HepG2 (cell line): ENCODE measurements around the gene PRKCD.

ENCODE experiments used
- ESRRA ChIP-seq: sonication (generic); formaldehyde crosslinking; IDR thresholded peaks from 2 replicates; pipeline ENCODE4 v1.5.1; 2020; ENCODE audit warnings: mild to moderate bottlenecking, low read depth, missing genetic modification reagents
- EZH2 ChIP-seq: conservative IDR thresholded peaks from 2 replicates; pipeline ENCODE4 v1.6.1; 2012; ENCODE audit warnings: mild to moderate bottlenecking, low read depth, low read length, moderate library complexity
- JDP2 ChIP-seq: sonication (generic); formaldehyde crosslinking; IDR thresholded peaks from 2 replicates; pipeline ENCODE4 v1.8.1; 2022; ENCODE audit warnings: missing genetic modification reagents, borderline replicate concordance
- POLR2A ChIP-seq, 2 experiments: IDR thresholded peaks; 2 replicates each; pipeline ENCODE4 v1.6.1; 2011; ENCODE audit warnings: low read depth in 2 of 2, low read length in 2 of 2, mild to moderate bottlenecking in 1 of 2, moderate library complexity in 1 of 2; ENCODE audit not compliant: insufficient read depth in 1 of 2
- ZNF282 ChIP-seq: fragments of 450-650 bp; IDR thresholded peaks from 2 replicates; pipeline ENCODE4 v1.6.1; 2018; ENCODE audit not compliant: partially characterized antibody
- ZNF747 ChIP-seq: sonication (generic); formaldehyde crosslinking; IDR thresholded peaks from 2 replicates; pipeline ENCODE4 v1.8.1; 2023; ENCODE audit warnings: missing genetic modification reagents, mild to moderate bottlenecking, borderline replicate concordance

DNA sequence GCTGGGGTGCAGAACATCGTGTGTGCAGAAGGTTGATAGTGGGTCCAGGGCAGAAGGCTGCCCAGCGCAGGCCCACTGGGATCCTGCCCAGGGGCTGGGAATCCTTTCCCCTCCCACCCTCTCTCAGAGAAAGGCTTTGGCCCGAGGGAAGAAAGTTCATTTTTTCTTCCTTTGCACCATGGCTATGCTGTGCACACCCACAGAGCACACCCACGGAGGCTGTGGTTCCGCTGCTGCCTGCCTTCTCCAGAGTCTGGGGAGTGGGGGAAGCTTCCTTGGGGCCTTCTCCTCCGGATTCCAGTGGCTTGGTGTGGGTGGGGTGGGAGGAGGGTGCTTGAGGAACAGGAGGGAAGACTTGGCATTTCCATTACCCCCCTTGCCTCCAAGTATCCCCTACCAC lies 7.0 kb upstream of the PRKCD start:
- TF ChIP-seq JDP2 (CRISPR knock-in tag) (no peak), ESRRA (CRISPR knock-in tag) (no peak), EZH2 (no peak), POLR2A (IDR thresholded peaks at IDR 0.05; ENCODE audit: insufficient read depth in 1 of 2, low read depth in 2 of 2, low read length in 2 of 2) (no peak), ZNF747 (no peak), ZNF282 (no peak)
